GM12892 (cell line): ENCODE results near the gene FSIP1.

ENCODE experiments used
- POLR2A ChIP-seq: IDR thresholded peaks from 2 replicates; pipeline ENCODE4 v1.6.1; 2011; ENCODE audit warnings: low read depth, low read length, control low read depth
- POLR2AphosphoS5 ChIP-seq: IDR thresholded peaks from 2 replicates; pipeline ENCODE4 v1.6.1; 2011; ENCODE audit warnings: low read depth, low read length, control low read depth

DNA sequence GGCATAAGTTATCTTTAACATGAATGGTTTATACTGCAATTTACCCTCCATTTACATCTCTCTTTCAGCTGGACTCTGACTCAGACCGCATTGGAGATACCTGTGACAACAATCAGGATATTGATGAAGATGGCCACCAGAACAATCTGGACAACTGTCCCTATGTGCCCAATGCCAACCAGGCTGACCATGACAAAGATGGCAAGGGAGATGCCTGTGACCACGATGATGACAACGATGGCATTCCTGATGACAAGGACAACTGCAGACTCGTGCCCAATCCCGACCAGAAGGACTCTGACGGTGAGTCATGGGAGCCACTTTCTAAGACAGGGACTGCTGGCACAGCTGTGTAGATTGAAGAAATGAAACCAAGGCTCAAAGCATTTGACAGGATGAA, 190.1 kb downstream of the FSIP1 start:
- TF ChIP-seq POLR2A (no peak), POLR2AphosphoS5 (no peak)
